Testis (tissue), 2 donors: ENCODE data around the gene TBX10.

ENCODE experiments used
- POLR2A ChIP-seq: fragments of 450-650 bp; IDR thresholded peaks from one replicate; pipeline ENCODE4 v1.6.1; 2017; ENCODE audit warnings: antibody characterized with exemption, mild to moderate bottlenecking, moderate library complexity
- TF ChIP-seq, protein P1 (sequence below), 3 experiments: fragments of 450-650 bp in 2 of 3; fragments of 200-600 bp in 1 of 3; sonication (generic) in 1 of 3; IDR thresholded peaks; one replicate each; pipeline ENCODE4 v1.5.1; 2016 to 2019; ENCODE audit warnings: antibody characterized with exemption in 3 of 3, mild to moderate bottlenecking in 2 of 3, moderate library complexity in 1 of 3

DNA sequence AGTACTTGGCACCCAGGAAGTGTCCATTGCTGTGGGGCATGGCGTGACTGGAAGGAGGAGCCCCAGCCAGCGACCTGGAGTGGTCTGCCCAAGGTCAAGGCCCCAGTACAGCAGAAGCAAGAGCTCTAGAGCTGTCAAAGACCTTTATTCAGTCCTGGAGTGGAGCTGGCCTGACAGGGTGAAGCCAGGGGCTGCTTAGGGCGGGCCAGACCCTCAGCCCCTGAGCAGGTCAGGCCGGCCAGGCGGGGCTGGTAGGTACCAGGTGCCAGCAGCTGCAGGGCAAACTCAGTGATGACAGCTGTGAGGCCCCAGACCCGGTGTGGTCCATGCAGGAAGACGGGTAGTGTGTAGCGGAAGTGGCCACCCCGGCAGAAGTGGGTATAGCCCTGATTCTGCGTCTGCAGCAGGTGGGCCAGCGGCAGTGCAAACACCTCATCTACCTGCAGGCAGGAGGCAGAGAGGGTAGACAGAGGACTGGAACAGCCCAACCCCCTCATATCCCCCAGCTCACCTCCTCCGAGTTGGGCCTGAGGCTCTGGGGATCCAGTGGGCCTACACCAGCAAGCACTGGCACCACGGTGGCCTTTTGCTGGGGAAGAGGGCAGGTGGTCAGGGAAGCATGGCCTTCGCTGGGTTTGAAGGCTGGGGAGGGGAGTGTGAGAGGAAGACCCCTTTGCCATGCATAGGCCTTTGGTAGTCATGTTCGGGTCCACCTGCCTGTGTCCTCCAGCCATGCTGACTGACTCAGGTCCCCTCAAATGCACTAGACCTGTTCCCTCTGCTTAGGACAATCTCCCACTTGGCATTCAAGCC, 11.5 kb downstream of the TBX10 start:
- TF ChIP-seq, protein P1, sequence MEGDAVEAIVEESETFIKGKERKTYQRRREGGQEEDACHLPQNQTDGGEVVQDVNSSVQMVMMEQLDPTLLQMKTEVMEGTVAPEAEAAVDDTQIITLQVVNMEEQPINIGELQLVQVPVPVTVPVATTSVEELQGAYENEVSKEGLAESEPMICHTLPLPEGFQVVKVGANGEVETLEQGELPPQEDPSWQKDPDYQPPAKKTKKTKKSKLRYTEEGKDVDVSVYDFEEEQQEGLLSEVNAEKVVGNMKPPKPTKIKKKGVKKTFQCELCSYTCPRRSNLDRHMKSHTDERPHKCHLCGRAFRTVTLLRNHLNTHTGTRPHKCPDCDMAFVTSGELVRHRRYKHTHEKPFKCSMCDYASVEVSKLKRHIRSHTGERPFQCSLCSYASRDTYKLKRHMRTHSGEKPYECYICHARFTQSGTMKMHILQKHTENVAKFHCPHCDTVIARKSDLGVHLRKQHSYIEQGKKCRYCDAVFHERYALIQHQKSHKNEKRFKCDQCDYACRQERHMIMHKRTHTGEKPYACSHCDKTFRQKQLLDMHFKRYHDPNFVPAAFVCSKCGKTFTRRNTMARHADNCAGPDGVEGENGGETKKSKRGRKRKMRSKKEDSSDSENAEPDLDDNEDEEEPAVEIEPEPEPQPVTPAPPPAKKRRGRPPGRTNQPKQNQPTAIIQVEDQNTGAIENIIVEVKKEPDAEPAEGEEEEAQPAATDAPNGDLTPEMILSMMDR (IDR thresholded peaks at IDR 0.05): no peak
- no peak for TF ChIP-seq POLR2A
